HepG2 (cell line): ENCODE data around the gene UCP2. TPM values are rescaled to one million over a fixed set of nuclear protein-coding genes. Genes with fewer than 3 reads are reported as not detected.

Source experiments
- ATAC-seq: fragments of 200-7000 bp; cut with Tn5 transposase; 3 replicates; pipeline ENCODE4 v1.9.1; 2020; ENCODE audit warnings: mild to moderate bottlenecking, moderate library complexity
- BruUV-seq: library from RNA; stranded (reverse); fragments of 400-500 nt; replicated peaks from 2 replicates; lab custom pipeline; 2021; lab: Mats Ljungman, UMichigan
- CTCF ChIA-PET: fragments of 300-600 bp; formaldehyde crosslinking; extraction: SDS; loops from one replicate; lab custom pipeline; 2021; ENCODE audit warnings: low total read pairs, inconsistent platforms, low intra/inter-chr PET ratio; lab: Yijun Ruan, JAX
- POLR2A ChIA-PET: fragments of 350-600 bp; sonication (Branson Sonifier 250); formaldehyde crosslinking; loops from one replicate; lab custom pipeline; 2020; ENCODE audit warnings: antibody characterized with exemption, inconsistent platforms; lab: Yijun Ruan, JAX
- DNase-seq: peaks from one replicate; pipeline ENCODE4 v3.0.0-alpha.2; 2015; ENCODE audit warnings: low spot score
- FAIRE-seq: peaks from 3 replicates; lab custom pipeline; 2011; peaks lifted over from hg19 to GRCh38; lab: Jason Lieb, UNC
- H2AFZ ChIP-seq: one replicate; pipeline ENCODE4 v1.6.1; 2011; ENCODE audit warnings: low read length, inconsistent platforms
- H3K27ac ChIP-seq: fragments of 300-600 bp; 3 replicates; pipeline ENCODE4 v1.8.0; 2011; ENCODE audit warnings: mixed run types, mild to moderate bottlenecking, mixed read lengths, low read length, inconsistent platforms; ENCODE audit not compliant: insufficient read depth; ENCODE audit errors: extremely low read length
- H3K27me3 ChIP-seq, 2 experiments: fragments of 200-600 bp in 1 of 2; 2 replicates in 1 of 2; 3 replicates in 1 of 2; pipeline versions ENCODE4 v1.6.0 to v1.8.0; 2011; ENCODE audit warnings: low read length in 2 of 2, mild to moderate bottlenecking in 2 of 2, moderate library complexity in 2 of 2, inconsistent platforms in 1 of 2; ENCODE audit not compliant: insufficient read depth in 2 of 2, control insufficient read depth in 1 of 2
- H3K36me3 ChIP-seq, 2 experiments: fragments of 200-600 bp in 1 of 2; replicated peaks in 1 of 2; 2 replicates in 1 of 2; 3 replicates in 1 of 2; pipeline versions ENCODE4 v1.5.1 to v1.8.0; 2011; ENCODE audit warnings: low read length in 2 of 2, inconsistent platforms in 1 of 2; ENCODE audit not compliant: insufficient read depth in 2 of 2, control insufficient read depth in 1 of 2
- H3K4me1 ChIP-seq: 2 replicates; pipeline ENCODE4 v1.5.1; 2012; ENCODE audit warnings: low read length, inconsistent platforms; ENCODE audit not compliant: insufficient read depth
- H3K4me2 ChIP-seq: 2 replicates; pipeline ENCODE4 v1.6.0; 2011; ENCODE audit warnings: low read depth, low read length, inconsistent platforms
- H3K4me3 ChIP-seq, 3 experiments: fragments of 200-600 bp in 1 of 3; sonication (generic), shearing (Covaris generic) in 1 of 3; replicated peaks in 1 of 3; 2 replicates each; pipeline ENCODE4 v1.5.1; 2011 to 2016; ENCODE audit warnings: low read length in 3 of 3, inconsistent platforms in 2 of 3, low read depth in 2 of 3, mild to moderate bottlenecking in 2 of 3, control low read depth in 1 of 3, mixed read lengths in 1 of 3; ENCODE audit not compliant: insufficient read depth in 1 of 3
- H3K79me2 ChIP-seq: one replicate; pipeline ENCODE4 v1.6.1; 2011; ENCODE audit warnings: low read length, inconsistent platforms; ENCODE audit not compliant: insufficient read depth
- H3K9ac ChIP-seq: 2 replicates; pipeline ENCODE4 v1.6.0; 2011; ENCODE audit warnings: mild to moderate bottlenecking, low read depth, low read length, inconsistent platforms; ENCODE audit not compliant: insufficient read depth
- H3K9me3 ChIP-seq: 2 replicates; pipeline ENCODE4 v1.5.1; 2012; ENCODE audit warnings: mild to moderate bottlenecking, low read length
- H4K20me1 ChIP-seq: 2 replicates; pipeline ENCODE4 v1.6.0; 2011; ENCODE audit warnings: inconsistent platforms, mild to moderate bottlenecking, low read length, moderate library complexity; ENCODE audit not compliant: insufficient read depth
- KLF15 ChIP-seq: sonication (generic); formaldehyde crosslinking; IDR thresholded peaks from 2 replicates; pipeline ENCODE4 v1.8.1; 2023; ENCODE audit warnings: borderline replicate concordance, mild to moderate bottlenecking, inconsistent platforms, missing genetic modification reagents, mixed read lengths
- TEAD2 ChIP-seq: sonication (generic); formaldehyde crosslinking; IDR thresholded peaks from 2 replicates; pipeline ENCODE4 v1.9.0; 2021; ENCODE audit warnings: missing genetic modification reagents
- ZNF251 ChIP-seq: sonication (generic); formaldehyde crosslinking; IDR thresholded peaks from 2 replicates; pipeline ENCODE4 v1.9.0; 2021; ENCODE audit warnings: mild to moderate bottlenecking, missing genetic modification reagents
- ZNF768 ChIP-seq: sonication (generic); formaldehyde crosslinking; IDR thresholded peaks from 2 replicates; pipeline ENCODE4 v1.4.0; 2020; ENCODE audit warnings: missing genetic modification reagents
- WGBS: methylation state at CpG from one replicate; pipeline ENCODE4 v1.1.6; 2017; ENCODE audit warnings: low lambda C conversion rate; 5-methylcytosine and 5-hydroxymethylcytosine counted together
- in situ Hi-C: cut with HindIII; loops from 2 replicates; pipeline ENCODE4 v1.10.0; 2017; ENCODE audit warnings: low pct_unique_long_range_greater_than_20kb; ENCODE audit not compliant: extremely low pct_ligation_motif_present
- intact Hi-C: fragments of 100-400 bp; cut with micrococcal nuclease; formaldehyde crosslinking; loops from one replicate; pipeline ENCODE4 v1.10.0; 2022; ENCODE audit not compliant: unreplicated experiment
- polyA plus RNA-seq, 8 experiments: library from polyadenylated mRNA; depleted of rRNA in 3 of 8; stranded (reverse) in 7 of 8; unstranded in 1 of 8; fragments of >200 nt; fragmentation: Illumina TruSeq in 4 of 8; extraction: Trizol in 4 of 8; gene quantifications; 2 replicates each; pipeline versions ENCODE4 v1.2.1 to v1.2.3, GENCODE V29; 2011 to 2016; ENCODE audit warnings: low read depth in 4 of 8, missing spikeins in 1 of 8, mixed read lengths in 1 of 8; ENCODE audit not compliant: insufficient read depth in 1 of 8
- total RNA-seq, 5 experiments: library from RNA; depleted of rRNA; stranded (reverse); fragments of >200 nt; fragmentation: Illumina TruSeq; extraction: Trizol; gene quantifications; 2 replicates each; pipeline ENCODE4 v1.2.3, GENCODE V29; 2016; ENCODE audit warnings: low read depth in 1 of 5
- TF ChIP-seq, protein P1 (sequence below): sonication (generic); formaldehyde crosslinking; IDR thresholded peaks from 2 replicates; pipeline ENCODE4 v1.5.1; 2020; ENCODE audit warnings: mild to moderate bottlenecking, missing genetic modification reagents, moderate library complexity

Gene UCP2
- total and polyA plus RNA-seq, 2 of the 13 experiments (the other 11 are each of a cell fraction or from before 2014, with no cell fraction given) = 2.7 to 3.2 TPM

- no peak overlapping the region for H3K27ac ChIP-seq
- FAIRE-seq = no peak
- H4K20me1 ChIP-seq = no peaks in the 10 kb centered on the region
- no peaks in the 10 kb centered on the region for H3K36me3 ChIP-seq
- H3K9me3 ChIP-seq = no peaks in the 10 kb centered on the region
- intact Hi-C loops = no loop called here
- H3K4me2 ChIP-seq = no peak overlapping the region
- WGBS = 91% methylated on average over 20 of the region's 29 CpGs
- no peak overlapping the region for H3K4me3 ChIP-seq
- in situ Hi-C loops = no loop called here
- H3K27me3 ChIP-seq = no peaks in the 10 kb centered on the region
- DNase-seq = no peak
- H3K4me1 ChIP-seq = peaks cover 48% of the 10 kb centered on the region
- no peak overlapping the region for H2AFZ ChIP-seq
- no TSS peak for BruUV-seq
- no peak overlapping the region for H3K9ac ChIP-seq
- H3K79me2 ChIP-seq = no peaks in the 10 kb centered on the region
- ATAC-seq = no peak
- ChIA-PET CTCF (no interaction called here), POLR2A (interaction anchor here (1.3 kb wide), 1 partner anchor 12 kb away, joined by 3 read pairs; no protein-coding TSS in a partner anchor)
- no peak for TF ChIP-seq KLF15 (CRISPR knock-in tag)
- no peak for TF ChIP-seq TEAD2
- TF ChIP-seq, protein P1, sequence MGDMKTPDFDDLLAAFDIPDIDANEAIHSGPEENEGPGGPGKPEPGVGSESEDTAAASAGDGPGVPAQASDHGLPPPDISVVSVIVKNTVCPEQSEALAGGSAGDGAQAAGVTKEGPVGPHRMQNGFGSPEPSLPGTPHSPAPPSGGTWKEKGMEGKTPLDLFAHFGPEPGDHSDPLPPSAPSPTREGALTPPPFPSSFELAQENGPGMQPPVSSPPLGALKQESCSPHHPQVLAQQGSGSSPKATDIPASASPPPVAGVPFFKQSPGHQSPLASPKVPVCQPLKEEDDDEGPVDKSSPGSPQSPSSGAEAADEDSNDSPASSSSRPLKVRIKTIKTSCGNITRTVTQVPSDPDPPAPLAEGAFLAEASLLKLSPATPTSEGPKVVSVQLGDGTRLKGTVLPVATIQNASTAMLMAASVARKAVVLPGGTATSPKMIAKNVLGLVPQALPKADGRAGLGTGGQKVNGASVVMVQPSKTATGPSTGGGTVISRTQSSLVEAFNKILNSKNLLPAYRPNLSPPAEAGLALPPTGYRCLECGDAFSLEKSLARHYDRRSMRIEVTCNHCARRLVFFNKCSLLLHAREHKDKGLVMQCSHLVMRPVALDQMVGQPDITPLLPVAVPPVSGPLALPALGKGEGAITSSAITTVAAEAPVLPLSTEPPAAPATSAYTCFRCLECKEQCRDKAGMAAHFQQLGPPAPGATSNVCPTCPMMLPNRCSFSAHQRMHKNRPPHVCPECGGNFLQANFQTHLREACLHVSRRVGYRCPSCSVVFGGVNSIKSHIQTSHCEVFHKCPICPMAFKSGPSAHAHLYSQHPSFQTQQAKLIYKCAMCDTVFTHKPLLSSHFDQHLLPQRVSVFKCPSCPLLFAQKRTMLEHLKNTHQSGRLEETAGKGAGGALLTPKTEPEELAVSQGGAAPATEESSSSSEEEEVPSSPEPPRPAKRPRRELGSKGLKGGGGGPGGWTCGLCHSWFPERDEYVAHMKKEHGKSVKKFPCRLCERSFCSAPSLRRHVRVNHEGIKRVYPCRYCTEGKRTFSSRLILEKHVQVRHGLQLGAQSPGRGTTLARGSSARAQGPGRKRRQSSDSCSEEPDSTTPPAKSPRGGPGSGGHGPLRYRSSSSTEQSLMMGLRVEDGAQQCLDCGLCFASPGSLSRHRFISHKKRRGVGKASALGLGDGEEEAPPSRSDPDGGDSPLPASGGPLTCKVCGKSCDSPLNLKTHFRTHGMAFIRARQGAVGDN (CRISPR knock-in tag) = peak; percentile 16; the same call in 1 of the 2 replicates
- no peak for TF ChIP-seq ZNF251 (CRISPR knock-in tag)
- TF ChIP-seq ZNF768 = peak; percentile 54; the same call in 1 of the 2 replicates
Observed at GRCh38 chr11:74005721-74006517, 23.3 kb upstream of the UCP2 start.
